Keratinocyte (primary cell): Measurements from ENCODE around the gene CTTNBP2NL.

Source experiments
- EZH2 ChIP-seq: IDR thresholded peaks from one replicate; pipeline ENCODE4 v1.6.1; 2012; ENCODE audit warnings: inconsistent platforms, mild to moderate bottlenecking, low read length, moderate library complexity
- TF ChIP-seq, protein P1 (sequence below), 3 experiments: IDR thresholded peaks in 1 of 3; conservative IDR thresholded peaks in 1 of 3; optimal IDR thresholded peaks in 1 of 3; 2 replicates in 2 of 3; 3 replicates in 1 of 3; pipeline versions ENCODE3 to v1.5.1; 2011; ENCODE audit warnings: low read length in 3 of 3, mild to moderate bottlenecking in 3 of 3, moderate library complexity in 2 of 3, control low read depth in 1 of 3, inconsistent platforms in 1 of 3; ENCODE audit not compliant: insufficient read depth in 2 of 3; ENCODE audit errors: extremely low read depth in 1 of 3

DNA sequence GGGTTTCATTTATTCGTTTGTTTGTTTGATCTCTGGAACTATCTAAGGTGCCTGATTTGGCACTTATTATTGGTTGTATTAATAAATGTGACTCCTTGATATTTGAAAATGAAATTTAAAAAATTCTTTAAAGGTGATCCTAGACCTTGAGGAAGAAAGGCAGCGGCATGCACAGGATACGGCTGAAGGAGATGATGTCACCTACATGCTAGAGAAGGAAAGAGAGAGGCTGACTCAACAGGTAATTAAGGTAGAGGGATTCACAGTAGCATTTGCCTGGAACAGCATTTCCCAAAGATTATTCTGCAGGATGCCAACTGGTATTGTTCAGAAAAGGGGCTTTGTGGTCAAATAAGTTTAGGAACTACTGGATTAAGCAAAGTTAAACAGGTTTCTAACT lies 58.3 kb downstream of the CTTNBP2NL start:
- TF ChIP-seq, protein P1, sequence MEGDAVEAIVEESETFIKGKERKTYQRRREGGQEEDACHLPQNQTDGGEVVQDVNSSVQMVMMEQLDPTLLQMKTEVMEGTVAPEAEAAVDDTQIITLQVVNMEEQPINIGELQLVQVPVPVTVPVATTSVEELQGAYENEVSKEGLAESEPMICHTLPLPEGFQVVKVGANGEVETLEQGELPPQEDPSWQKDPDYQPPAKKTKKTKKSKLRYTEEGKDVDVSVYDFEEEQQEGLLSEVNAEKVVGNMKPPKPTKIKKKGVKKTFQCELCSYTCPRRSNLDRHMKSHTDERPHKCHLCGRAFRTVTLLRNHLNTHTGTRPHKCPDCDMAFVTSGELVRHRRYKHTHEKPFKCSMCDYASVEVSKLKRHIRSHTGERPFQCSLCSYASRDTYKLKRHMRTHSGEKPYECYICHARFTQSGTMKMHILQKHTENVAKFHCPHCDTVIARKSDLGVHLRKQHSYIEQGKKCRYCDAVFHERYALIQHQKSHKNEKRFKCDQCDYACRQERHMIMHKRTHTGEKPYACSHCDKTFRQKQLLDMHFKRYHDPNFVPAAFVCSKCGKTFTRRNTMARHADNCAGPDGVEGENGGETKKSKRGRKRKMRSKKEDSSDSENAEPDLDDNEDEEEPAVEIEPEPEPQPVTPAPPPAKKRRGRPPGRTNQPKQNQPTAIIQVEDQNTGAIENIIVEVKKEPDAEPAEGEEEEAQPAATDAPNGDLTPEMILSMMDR (optimal IDR thresholded peaks at IDR 0.05 in 1 of 3, IDR thresholded peaks at IDR 0.05 in 1 of 3, conservative IDR thresholded peaks at IDR 0.05 in 1 of 3; ENCODE audit: extremely low read depth in 1 of 3, insufficient read depth in 2 of 3, low read length in 3 of 3), result no peak
- TF ChIP-seq EZH2, result no peak
